ENCODE results near the gene THOP1.

Gene THOP1
- long read RNA-seq, full-length matches to known transcripts = 142 of 161 reads
- long read RNA-seq, partial matches to known transcripts = 7 of 161 reads
- long read RNA-seq, other reads (novel, unspliced or antisense) = 12 of 161 reads

DNA sequence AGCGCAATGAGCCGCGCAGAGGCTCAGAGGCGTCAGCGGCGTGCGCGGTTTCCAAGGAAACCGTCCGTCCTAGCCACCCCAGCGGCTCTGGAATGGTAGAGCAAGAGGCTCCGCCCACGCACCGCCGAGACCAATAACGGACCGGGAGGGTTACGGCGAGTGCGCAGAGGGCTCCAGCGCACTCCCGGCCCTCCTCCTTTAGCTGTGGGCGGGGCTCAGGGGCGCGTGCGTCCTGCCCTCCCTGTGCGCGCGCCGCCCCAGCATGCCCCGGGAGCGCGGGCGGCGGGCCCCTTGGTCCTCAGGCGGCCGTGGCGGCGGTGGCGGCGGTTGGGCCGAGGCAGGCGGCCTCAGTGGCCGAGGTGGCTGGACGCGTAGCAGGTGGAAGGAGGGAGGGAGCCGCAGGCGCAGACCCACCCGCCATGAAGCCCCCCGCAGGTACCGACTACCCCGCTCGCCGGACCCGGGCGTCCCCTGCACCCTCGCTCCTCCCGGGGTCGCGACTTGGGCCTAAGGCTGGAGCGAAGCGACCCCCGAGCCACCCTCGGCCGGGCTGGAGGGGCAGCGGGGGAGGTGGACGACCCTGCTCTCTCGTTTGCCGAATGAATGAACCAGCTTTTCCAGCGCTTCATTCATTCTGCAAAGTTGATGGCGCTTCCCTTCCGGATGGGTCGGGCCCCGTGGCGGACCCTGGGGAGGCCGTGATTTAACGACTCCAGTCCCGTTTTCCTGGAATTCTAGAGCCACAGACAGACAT, at the start of gene THOP1:
TSS of gene THOP1 (plus strand) at position 260 of the 754 bp plus-strand sequence. CDS start at position 420, 160 bp downstream.
- Histone ChIP-seq H3K27me3 (ENCODE audit: insufficient read depth, poor library complexity, severe bottlenecking) (no peaks in the 10 kb centered on the region), H3K4me3 (replicated peaks; ENCODE audit: insufficient read depth, low read length) (peak within 1 kb of the TSS; percentile 97), H3K27ac (replicated peaks) (peak within 1 kb of the TSS; percentile 83)
- peak; percentile 60; the same call in 1 of the 2 replicates for TF ChIP-seq POLR2AphosphoS5 (IDR thresholded peaks at IDR 0.05; ENCODE audit: low read depth)
- TF ChIP-seq, protein P1, sequence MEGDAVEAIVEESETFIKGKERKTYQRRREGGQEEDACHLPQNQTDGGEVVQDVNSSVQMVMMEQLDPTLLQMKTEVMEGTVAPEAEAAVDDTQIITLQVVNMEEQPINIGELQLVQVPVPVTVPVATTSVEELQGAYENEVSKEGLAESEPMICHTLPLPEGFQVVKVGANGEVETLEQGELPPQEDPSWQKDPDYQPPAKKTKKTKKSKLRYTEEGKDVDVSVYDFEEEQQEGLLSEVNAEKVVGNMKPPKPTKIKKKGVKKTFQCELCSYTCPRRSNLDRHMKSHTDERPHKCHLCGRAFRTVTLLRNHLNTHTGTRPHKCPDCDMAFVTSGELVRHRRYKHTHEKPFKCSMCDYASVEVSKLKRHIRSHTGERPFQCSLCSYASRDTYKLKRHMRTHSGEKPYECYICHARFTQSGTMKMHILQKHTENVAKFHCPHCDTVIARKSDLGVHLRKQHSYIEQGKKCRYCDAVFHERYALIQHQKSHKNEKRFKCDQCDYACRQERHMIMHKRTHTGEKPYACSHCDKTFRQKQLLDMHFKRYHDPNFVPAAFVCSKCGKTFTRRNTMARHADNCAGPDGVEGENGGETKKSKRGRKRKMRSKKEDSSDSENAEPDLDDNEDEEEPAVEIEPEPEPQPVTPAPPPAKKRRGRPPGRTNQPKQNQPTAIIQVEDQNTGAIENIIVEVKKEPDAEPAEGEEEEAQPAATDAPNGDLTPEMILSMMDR (IDR thresholded peaks at IDR 0.05; ENCODE audit: insufficient read depth, low read length) = no peak
- TF ChIP-seq SPI1 (IDR thresholded peaks at IDR 0.05; ENCODE audit: borderline replicate concordance, low read depth) = no peak
- TF ChIP-seq, protein P2, sequence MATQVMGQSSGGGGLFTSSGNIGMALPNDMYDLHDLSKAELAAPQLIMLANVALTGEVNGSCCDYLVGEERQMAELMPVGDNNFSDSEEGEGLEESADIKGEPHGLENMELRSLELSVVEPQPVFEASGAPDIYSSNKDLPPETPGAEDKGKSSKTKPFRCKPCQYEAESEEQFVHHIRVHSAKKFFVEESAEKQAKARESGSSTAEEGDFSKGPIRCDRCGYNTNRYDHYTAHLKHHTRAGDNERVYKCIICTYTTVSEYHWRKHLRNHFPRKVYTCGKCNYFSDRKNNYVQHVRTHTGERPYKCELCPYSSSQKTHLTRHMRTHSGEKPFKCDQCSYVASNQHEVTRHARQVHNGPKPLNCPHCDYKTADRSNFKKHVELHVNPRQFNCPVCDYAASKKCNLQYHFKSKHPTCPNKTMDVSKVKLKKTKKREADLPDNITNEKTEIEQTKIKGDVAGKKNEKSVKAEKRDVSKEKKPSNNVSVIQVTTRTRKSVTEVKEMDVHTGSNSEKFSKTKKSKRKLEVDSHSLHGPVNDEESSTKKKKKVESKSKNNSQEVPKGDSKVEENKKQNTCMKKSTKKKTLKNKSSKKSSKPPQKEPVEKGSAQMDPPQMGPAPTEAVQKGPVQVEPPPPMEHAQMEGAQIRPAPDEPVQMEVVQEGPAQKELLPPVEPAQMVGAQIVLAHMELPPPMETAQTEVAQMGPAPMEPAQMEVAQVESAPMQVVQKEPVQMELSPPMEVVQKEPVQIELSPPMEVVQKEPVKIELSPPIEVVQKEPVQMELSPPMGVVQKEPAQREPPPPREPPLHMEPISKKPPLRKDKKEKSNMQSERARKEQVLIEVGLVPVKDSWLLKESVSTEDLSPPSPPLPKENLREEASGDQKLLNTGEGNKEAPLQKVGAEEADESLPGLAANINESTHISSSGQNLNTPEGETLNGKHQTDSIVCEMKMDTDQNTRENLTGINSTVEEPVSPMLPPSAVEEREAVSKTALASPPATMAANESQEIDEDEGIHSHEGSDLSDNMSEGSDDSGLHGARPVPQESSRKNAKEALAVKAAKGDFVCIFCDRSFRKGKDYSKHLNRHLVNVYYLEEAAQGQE (IDR thresholded peaks at IDR 0.05; ENCODE audit: insufficient replicate concordance, low read depth) = no peak
- DNase-seq (ENCODE audit: low read depth in 1 of 2, low spot score in 1 of 2) = peak; percentile 96 to 99

DNA sequence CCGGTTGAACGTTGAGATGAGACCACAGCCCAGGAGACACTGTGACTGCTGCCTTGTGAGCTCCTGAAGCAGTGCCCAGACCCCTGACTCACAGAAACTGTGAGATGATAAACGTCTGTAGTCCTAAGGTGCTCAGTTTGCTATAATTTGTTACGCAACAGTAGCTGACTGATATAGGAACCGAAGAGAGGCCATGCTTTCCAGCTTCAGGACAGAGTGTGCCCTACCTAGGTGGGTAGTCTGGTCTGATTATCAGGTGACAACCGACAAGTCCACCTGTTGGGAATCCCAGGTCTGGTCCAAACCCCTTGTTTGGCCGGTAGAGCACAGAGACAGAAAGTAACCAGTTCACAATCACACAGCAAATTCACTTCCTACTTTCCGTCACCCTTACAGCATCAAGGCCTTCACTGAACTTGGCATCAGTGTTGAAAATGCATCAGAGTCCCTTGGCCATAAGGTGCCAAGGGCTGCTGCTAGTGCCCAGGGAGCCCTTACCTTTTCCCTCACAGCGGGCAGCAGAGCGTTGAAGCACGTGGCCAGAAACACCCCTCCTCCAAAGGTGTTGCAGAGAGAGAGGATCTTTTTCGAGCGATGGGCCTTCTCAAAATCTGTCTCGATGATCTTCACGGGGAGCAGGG, 48.6 kb upstream of the THOP1 start:
- DNase-seq (ENCODE audit: low read depth in 1 of 2, low spot score in 1 of 2) = no peak
- H3K4me3 ChIP-seq (replicated peaks; ENCODE audit: insufficient read depth, low read length) = no peak overlapping the region
- TF ChIP-seq POLR2AphosphoS5 (IDR thresholded peaks at IDR 0.05; ENCODE audit: low read depth) (peak; percentile 6; the same call in 1 of the 2 replicates), GABPA (IDR thresholded peaks at IDR 0.05; ENCODE audit: low read depth) (no peak)
- H3K27me3 ChIP-seq (ENCODE audit: insufficient read depth, poor library complexity, severe bottlenecking) = no peaks in the 10 kb centered on the region
- no peak overlapping the region for H3K27ac ChIP-seq (replicated peaks)

DNA sequence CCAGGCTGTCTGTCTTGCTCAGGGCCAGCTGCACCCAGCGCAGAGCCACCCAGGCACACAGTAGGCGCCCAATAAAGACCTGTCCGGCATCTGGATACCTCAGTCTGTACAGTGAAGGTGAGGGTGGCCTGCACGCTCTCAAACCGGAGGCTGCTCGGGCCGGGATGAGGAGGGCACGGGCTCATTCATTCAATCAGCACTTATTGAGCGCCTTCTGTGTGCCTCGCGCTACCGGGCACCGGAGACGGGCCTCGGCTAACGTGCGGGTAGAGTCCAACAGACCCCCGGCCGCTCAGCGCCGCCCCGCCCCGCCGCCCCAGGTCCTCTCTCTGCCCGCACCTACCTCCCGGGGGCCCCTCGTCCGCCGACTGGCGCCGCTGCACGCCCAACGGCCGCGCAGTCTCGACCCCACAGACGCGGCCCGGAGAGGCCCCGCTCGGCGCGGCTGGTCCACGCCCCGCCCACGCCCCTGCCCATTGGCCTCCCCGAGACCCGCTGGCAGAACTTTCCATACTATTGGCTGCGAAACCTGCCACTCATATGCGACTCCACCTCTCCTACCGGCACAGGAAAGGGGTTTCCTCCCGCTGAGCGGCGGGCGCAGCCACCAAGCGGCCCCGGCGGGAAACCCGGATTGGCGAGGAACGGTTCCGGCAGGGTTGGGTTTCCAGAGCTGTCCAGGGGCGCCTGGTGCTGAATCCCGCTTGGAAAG, 45.5 kb upstream of the THOP1 start, which contains the start of gene SLC39A3:
TSS of gene SLC39A3 (minus strand) at position 416 of the 712 bp plus-strand sequence. CDS start 2,760 bp downstream, outside the sequence.
- Histone ChIP-seq H3K27me3 (ENCODE audit: insufficient read depth, poor library complexity, severe bottlenecking) (no peaks in the 10 kb centered on the region), H3K27ac (replicated peaks) (peak within 1 kb of the TSS; percentile 85), H3K4me3 (replicated peaks; ENCODE audit: insufficient read depth, low read length) (peak within 1 kb of the TSS; percentile 72)
- DNase-seq (ENCODE audit: low read depth in 1 of 2, low spot score in 1 of 2) = peak; percentile 97 to 100
- TF ChIP-seq, protein P1 (IDR thresholded peaks at IDR 0.05; ENCODE audit: insufficient read depth, low read length) = no peak
- TF ChIP-seq POLR2AphosphoS5 (IDR thresholded peaks at IDR 0.05; ENCODE audit: low read depth) = peak; percentile 34; the same call in 1 of the 2 replicates
- peak; percentile 97 for TF ChIP-seq GABPA (IDR thresholded peaks at IDR 0.05; ENCODE audit: low read depth)
- no peak for TF ChIP-seq SPI1 (IDR thresholded peaks at IDR 0.05; ENCODE audit: borderline replicate concordance, low read depth)
- TF ChIP-seq, protein P2 (IDR thresholded peaks at IDR 0.05; ENCODE audit: insufficient replicate concordance, low read depth) = peak; percentile 100

Measured in HL-60 (cell line).